HEK293T (cell line): ENCODE measurements around the gene CCNYL1.

Experiments used
- CTCF ChIA-PET: fragments of 350-600 bp; formaldehyde crosslinking; extraction: SDS; loops from one replicate; lab custom pipeline; 2021; ENCODE audit warnings: antibody characterized with exemption, inconsistent platforms; lab: Yijun Ruan, JAX
- POLR2A ChIA-PET: fragments of 350-600 bp; formaldehyde crosslinking; extraction: SDS; loops from one replicate; lab custom pipeline; 2020; ENCODE audit warnings: antibody characterized with exemption, inconsistent platforms; lab: Yijun Ruan, JAX
- DNase-seq: peaks from one replicate; pipeline ENCODE4 v3.0.0; 2012; ENCODE audit warnings: mixed read lengths; ENCODE audit errors: extremely low spot score
- ARNT ChIP-seq: fragments of 450-650 bp; IDR thresholded peaks from 2 replicates; pipeline ENCODE4 v1.6.1; 2017; ENCODE audit warnings: mild to moderate bottlenecking
- BHLHE40 ChIP-seq: fragments of 450-650 bp; IDR thresholded peaks from 2 replicates; pipeline ENCODE4 v1.6.1; 2016; ENCODE audit warnings: mild to moderate bottlenecking, moderate library complexity, borderline replicate concordance
- CTBP1 ChIP-seq: fragments of 450-650 bp; IDR thresholded peaks from 2 replicates; pipeline ENCODE4 v1.6.1; 2016; ENCODE audit warnings: borderline replicate concordance
- ELF4 ChIP-seq: fragments of 450-650 bp; IDR thresholded peaks from 2 replicates; pipeline ENCODE4 v1.6.1; 2017; ENCODE audit warnings: antibody characterized with exemption
- FOXA1 ChIP-seq: fragments of 450-650 bp; IDR thresholded peaks from 2 replicates; pipeline ENCODE4 v1.6.1; 2016; ENCODE audit warnings: mild to moderate bottlenecking
- FOXK2 ChIP-seq: fragments of 450-650 bp; IDR thresholded peaks from 2 replicates; pipeline ENCODE4 v1.6.1; 2016; ENCODE audit warnings: mild to moderate bottlenecking
- FOXM1 ChIP-seq: fragments of 450-650 bp; IDR thresholded peaks from 2 replicates; pipeline ENCODE4 v1.6.1; 2017; ENCODE audit warnings: mild to moderate bottlenecking, borderline replicate concordance
- HDGF ChIP-seq: fragments of 450-650 bp; IDR thresholded peaks from 2 replicates; pipeline ENCODE4 v1.6.1; 2017; ENCODE audit warnings: antibody characterized with exemption, borderline replicate concordance
- L3MBTL2 ChIP-seq: fragments of 450-650 bp; conservative IDR thresholded peaks from 2 replicates; pipeline ENCODE4 v1.6.1; 2016; ENCODE audit warnings: mild to moderate bottlenecking
- LEF1 ChIP-seq: fragments of 450-650 bp; IDR thresholded peaks from 2 replicates; pipeline ENCODE4 v1.6.1; 2017; ENCODE audit warnings: mild to moderate bottlenecking, borderline replicate concordance
- NFRKB ChIP-seq: fragments of 450-650 bp; IDR thresholded peaks from 2 replicates; pipeline ENCODE4 v1.6.1; 2016; ENCODE audit warnings: mild to moderate bottlenecking, moderate library complexity
- PKNOX1 ChIP-seq: fragments of 450-650 bp; IDR thresholded peaks from 2 replicates; pipeline ENCODE4 v1.6.1; 2016
- SP1 ChIP-seq: fragments of 450-650 bp; IDR thresholded peaks from 2 replicates; pipeline ENCODE4 v1.6.1; 2017
- SUZ12 ChIP-seq: fragments of 450-650 bp; IDR thresholded peaks from 2 replicates; pipeline ENCODE4 v1.6.1; 2016; ENCODE audit warnings: mild to moderate bottlenecking
- TARDBP ChIP-seq: fragments of 450-650 bp; IDR thresholded peaks from 2 replicates; pipeline ENCODE4 v1.6.1; 2016
- ZNF384 ChIP-seq: fragments of 450-650 bp; IDR thresholded peaks from 2 replicates; pipeline ENCODE4 v1.6.1; 2016

CCNYL1 gene

GRCh38 chr2:207778298-207778882, 67.0 kb downstream of the CCNYL1 start:
- TF ChIP-seq FOXA1 (no peak), HDGF (no peak)
- CTCF ChIA-PET, result no interaction called here
- DNase-seq, result no peak
- POLR2A ChIA-PET, result no interaction called here

GRCh38 chr2:207779523-207779922, 68.1 kb downstream of the CCNYL1 start:
- ChIA-PET POLR2A (no interaction called here), CTCF (no interaction called here)
- no peak for DNase-seq
- TF ChIP-seq HDGF (no peak), ZNF384 (no peak), FOXA1 (no peak)

- no peak for TF ChIP-seq BHLHE40
- TF ChIP-seq ARNT, result no peak
- no peak for TF ChIP-seq ZNF384
- no peak for TF ChIP-seq CTBP1
- no peak for TF ChIP-seq FOXM1
- TF ChIP-seq FOXK2, result no peak
- TF ChIP-seq LEF1, result no peak
- CTCF ChIA-PET, result interaction anchor here (0.6 to 1.4 kb wide), 2 partner anchors 258 to 478 kb away, joined by 3 to 4 read pairs; no protein-coding TSS in a partner anchor
- POLR2A ChIA-PET, result interaction anchor here (1.3 to 1.5 kb wide), 2 partner anchors 9 to 19 kb away, joined by 3 to 4 read pairs; no protein-coding TSS in a partner anchor
- no peak for DNase-seq
These were observed 71.0 kb downstream of the CCNYL1 start for GRCh38 chr2:207782238-207783030.

- no peak for DNase-seq
- ChIA-PET CTCF (interaction anchor here (0.9 to 1.4 kb wide), 2 partner anchors 14 to 257 kb away, joined by 3 read pairs; partner anchors contain the start of gene FZD5), POLR2A (interaction anchor here (1.3 kb wide), 1 partner anchor 20 kb away, joined by 3 read pairs; no protein-coding TSS in a partner anchor)
- no peak for TF ChIP-seq PKNOX1
- TF ChIP-seq SUZ12, result no peak
These were observed 72.1 kb downstream of the CCNYL1 start for GRCh38 chr2:207783514-207783913.

- TF ChIP-seq LEF1, result no peak
- TF ChIP-seq FOXM1, result no peak
- TF ChIP-seq ELF4, result no peak
- no peak for TF ChIP-seq ZNF384
- no peak for TF ChIP-seq SUZ12
- TF ChIP-seq TARDBP, result no peak
- no peak for TF ChIP-seq FOXK2
- TF ChIP-seq FOXA1, result no peak
- no peak for TF ChIP-seq L3MBTL2
- TF ChIP-seq ARNT, result no peak
- TF ChIP-seq BHLHE40, result no peak
- TF ChIP-seq HDGF, result no peak
- no peak for TF ChIP-seq PKNOX1
- no peak for TF ChIP-seq NFRKB
- no peak for TF ChIP-seq SP1
- no peak for TF ChIP-seq CTBP1
- no peak for DNase-seq
- POLR2A ChIA-PET, result no interaction called here
- CTCF ChIA-PET, result no interaction called here
These were observed 73.5 kb downstream of the CCNYL1 start for GRCh38 chr2:207784898-207785297.

GRCh38 chr2:207787017-207787416, 75.6 kb downstream of the CCNYL1 start:
- DNase-seq, result no peak
- CTCF ChIA-PET, result no interaction called here
- no peak for TF ChIP-seq FOXK2
- TF ChIP-seq L3MBTL2, result no peak
- no peak for TF ChIP-seq FOXM1
- TF ChIP-seq FOXA1, result no peak
- no peak for TF ChIP-seq NFRKB
- no peak for TF ChIP-seq LEF1
- TF ChIP-seq SUZ12, result no peak
- TF ChIP-seq ARNT, result no peak
- no peak for TF ChIP-seq CTBP1
- POLR2A ChIA-PET, result no interaction called here

- no peak for DNase-seq
- ChIA-PET POLR2A (no interaction called here), CTCF (no interaction called here)
- no peak for TF ChIP-seq FOXK2
- TF ChIP-seq NFRKB, result no peak
- no peak for TF ChIP-seq HDGF
These were observed 76.4 kb downstream of the CCNYL1 start for GRCh38 chr2:207787800-207788199.
